T-helper 9 cell (primary cell): ENCODE measurements around the gene ERCC2.
A peak's percentile ranks its signal among the peaks of the same experiment; 100 is the strongest.
"Not testable (repeated sequence)": the region's sequence is repeated elsewhere in the genome, so short reads cannot be mapped to it uniquely, and the experiment has no call there.

Experiments
- DNase-seq: peaks from one replicate; pipeline ENCODE4 v3.0.0-alpha.2; 2020
- total RNA-seq, 2 donors: gene quantifications; one replicate each; lab custom pipeline; 2026; lab: John Stamatoyannopoulos, UW

ERCC2 gene
- total RNA-seq = 11.6 to 17.9 reads per million in 2 donors

- peak; percentile 99 for DNase-seq
Measured at GRCh38 chr19:45370410-45371204, at the start of gene ERCC2. Gene ERCC2, minus strand, starts transcription at chr19:45370573. Its CDS starts 33 bp downstream, at chr19:45370540.

- no peak for DNase-seq
Measured at GRCh38 chr19:45419895-45420294, 49.5 kb upstream of the ERCC2 start.

DNA sequence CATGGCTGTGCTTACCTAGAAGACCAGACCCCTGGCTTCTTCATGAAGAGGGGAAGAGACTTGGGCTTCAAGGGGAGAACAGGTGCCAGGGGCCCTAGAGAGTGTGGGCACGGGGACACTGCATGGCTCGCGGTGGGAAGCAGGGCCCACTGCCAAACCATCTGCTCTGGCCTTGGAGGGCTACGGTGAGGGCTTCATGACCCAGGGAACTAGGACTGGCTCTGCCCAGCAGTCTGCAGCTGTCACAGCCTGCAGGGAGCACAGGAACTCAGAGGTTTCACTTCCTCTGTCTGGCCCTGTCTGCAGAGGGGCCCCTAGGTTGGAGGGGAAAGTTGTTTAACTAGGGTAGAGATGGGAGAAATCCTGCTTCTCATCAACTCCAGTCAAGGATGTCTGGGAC is 49.0 kb upstream of the ERCC2 start:
- DNase-seq = no peak

GRCh38 chr19:45418802-45419201 is 48.4 kb upstream of the ERCC2 start:
- no peak for DNase-seq

GRCh38 chr19:45417151-45417550 is 46.8 kb upstream of the ERCC2 start:
- DNase-seq = no peak

- no peak for DNase-seq
Measured at GRCh38 chr19:45414468-45414867, 44.1 kb upstream of the ERCC2 start.

- DNase-seq = no peak
Measured at GRCh38 chr19:45413497-45413896, 43.1 kb upstream of the ERCC2 start.

DNA sequence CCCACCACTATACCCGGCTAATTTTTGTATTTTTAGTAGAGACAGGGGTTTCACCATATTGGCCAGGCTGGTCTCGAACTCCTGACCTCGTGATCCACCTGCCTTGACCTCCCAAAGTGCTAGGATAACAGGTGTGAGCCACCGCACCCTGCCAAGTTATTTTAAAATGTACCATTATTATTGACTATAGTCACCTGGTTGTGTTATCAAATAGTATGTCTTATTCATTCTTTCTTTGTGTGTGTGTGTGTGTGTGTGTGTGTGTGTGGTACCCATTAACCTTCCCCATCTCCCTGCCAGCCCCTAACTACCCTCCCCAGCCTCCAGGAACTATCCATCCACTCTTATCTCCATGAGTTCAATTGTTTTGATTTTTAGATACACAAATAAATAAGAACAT is 40.0 kb upstream of the ERCC2 start:
- not testable (repeated sequence) for DNase-seq

DNA sequence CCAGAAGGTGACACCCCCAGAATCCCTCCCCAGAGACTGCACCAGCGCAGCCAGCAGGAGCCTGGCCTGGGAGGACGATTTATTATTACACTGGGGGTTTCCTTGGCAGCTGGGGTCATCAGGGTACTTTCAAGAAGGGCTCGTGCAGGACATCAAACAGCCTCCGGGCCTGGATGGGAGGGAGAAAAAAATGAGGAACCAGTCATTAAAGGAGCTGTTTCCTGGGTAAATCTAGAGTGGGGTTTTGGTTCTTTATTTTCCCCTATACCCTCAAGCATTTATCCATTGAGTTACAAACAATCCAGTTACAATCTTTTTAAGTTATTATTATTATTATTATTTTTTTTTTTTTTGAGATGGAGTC is 39.2 kb upstream of the ERCC2 start:
- no peak for DNase-seq

DNA sequence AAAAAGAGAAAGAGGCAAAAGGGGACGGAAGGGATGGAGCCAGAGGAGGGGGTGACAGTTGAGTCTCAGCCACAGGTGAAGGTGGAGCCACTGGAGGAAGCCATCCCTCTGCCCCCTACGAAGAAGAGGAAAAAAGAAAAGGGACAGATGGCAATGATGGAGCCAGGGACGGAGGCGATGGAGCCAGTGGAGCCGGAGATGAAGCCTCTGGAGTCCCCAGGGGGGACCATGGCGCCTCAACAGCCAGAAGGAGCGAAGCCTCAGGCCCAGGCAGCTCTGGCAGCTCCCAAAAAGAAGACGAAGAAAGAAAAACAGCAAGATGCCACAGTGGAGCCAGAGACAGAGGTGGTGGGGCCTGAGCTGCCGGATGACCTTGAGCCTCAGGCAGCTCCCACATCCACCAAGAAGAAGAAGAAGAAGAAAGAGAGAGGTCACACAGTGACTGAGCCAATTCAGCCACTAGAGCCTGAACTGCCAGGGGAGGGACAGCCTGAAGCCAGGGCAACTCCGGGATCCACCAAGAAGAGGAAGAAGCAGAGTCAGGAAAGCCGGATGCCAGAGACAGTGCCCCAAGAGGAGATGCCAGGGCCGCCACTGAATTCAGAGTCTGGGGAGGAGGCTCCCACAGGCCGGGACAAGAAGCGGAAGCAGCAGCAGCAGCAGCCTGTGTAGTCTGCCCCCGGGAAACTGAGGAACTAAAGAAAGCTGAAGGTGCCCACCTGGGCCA is 38.6 kb upstream of the ERCC2 start:
- DNase-seq = no peak

DNA sequence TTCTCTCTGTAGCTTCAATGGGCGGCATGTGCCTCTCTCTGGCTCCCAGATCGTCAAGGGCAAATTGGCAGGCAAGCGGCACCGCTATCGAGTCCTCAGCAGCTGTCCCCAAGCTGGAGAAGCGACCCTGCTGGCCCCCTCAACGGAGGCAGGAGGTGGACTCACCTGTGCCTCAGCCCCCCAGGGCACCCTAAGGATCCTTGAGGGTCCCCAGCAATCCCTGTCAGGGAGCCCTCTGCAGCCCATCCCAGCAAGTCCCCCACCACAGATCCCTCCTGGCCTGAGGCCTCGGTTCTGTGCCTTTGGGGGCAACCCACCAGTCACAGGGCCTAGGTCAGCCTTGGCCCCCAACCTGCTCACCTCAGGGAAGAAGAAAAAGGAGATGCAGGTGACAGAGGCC is 37.7 kb upstream of the ERCC2 start:
- no peak for DNase-seq

GRCh38 chr19:45407585-45407984 is 37.2 kb upstream of the ERCC2 start:
- not testable (repeated sequence) for DNase-seq

DNA sequence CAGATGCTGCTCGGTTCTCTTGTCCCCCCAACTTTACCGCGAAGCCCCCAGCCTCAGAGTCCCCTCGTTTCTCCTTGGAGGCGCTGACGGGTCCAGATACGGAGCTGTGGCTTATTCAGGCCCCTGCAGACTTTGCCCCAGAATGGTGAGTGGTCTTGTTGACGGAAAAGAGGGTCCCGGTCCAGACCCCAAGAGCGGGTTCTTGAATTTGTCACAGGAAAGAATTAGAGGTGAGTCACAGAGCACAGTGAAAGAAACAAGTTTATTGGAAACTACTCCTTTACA is 36.7 kb upstream of the ERCC2 start:
- DNase-seq = no peak

GRCh38 chr19:45406226-45407090 is 36.1 kb upstream of the ERCC2 start, which contains the start of gene POLR1G:
Gene POLR1G, plus strand, starts transcription at chr19:45406644. Its CDS starts 53 bp downstream, at chr19:45406697.
- DNase-seq = peak; percentile 63

- peak; percentile 78 for DNase-seq
Measured at GRCh38 chr19:45405435-45406225, 35.3 kb upstream of the ERCC2 start.

DNA sequence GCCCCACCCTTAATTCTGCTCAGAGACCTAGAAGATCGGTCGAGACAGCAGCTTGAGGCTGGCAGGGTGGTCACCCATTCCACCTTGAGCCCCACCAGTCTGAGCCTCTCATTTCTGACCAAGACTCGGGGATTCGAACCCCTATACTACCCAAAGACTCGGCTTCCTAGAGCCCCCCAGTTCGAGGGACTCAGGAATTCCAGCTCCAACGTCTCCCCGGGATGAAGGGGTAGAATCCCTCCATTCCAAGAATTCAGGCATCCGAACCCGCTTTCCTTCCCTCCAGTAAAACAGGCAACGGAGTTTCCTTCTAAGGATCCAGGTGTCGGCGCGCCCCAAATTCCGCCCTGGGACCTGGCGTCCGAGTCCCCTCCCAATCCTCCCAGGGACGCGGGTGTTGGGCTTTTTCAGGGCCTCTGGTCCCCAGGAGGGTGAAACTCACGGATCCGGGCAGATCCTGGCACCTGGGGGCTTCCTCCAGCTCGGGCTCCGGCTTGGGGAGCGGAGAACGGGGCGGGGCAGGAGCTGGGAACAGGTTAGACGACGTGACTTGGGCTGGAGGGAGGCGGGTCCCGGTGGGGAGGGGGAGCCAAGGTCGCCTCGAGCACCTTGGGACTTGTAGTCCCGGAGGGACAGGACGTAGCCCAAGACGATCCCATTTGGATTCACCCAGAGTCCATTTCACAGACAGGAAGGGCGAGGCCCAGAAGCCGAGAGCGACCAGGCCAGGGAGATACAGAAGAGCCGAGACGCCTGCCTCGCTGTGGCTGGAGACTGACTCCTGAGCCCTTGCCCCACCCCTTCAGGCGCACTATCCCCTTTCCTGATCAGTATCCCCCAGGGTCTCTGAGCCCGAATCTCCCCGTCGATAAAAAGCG is 34.4 kb upstream of the ERCC2 start, which contains the start of gene PPP1R13L:
TSS of gene PPP1R13L (minus strand) at position 513 of the 878 bp plus-strand sequence. CDS start 6,751 bp downstream, outside the sequence.
- peak; percentile 24 for DNase-seq

DNA sequence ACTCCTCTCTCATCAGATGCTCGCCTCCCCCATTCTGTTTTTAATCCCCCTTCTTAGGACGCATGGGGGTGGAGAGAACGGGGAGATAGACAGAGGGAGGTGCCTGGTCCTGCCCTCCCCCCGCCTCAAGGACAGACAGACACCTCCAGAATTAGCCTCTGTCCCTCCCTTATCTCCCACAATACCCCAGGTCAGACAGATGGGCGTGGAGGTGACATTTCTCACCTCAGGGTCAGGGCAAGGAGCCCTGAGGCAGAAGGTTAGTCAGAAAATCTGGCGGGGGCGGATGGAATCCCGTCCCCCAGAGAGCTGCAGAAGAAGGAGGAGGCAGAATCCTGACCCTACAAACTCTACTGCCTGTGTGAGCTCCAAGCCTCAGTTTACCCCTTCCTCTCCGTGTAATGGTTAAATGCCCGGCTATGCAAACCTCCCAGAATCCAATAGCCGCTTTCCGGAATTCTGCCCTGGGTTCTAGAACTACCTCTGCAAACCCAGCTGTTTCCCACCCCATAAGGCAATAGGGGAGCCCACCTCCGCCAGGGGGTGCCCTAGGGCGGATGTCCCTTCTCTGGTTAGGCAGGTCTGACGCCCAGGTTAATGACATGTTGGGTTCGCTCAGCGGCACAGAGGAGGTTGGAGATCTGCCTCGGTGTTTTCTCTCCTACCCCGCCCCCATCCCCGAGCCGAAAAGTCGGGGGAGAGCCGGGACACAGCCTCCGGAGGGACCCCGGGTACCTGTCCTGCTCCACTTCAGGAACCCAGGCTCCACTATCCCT is 33.6 kb upstream of the ERCC2 start:
- DNase-seq = peak; percentile 54

DNA sequence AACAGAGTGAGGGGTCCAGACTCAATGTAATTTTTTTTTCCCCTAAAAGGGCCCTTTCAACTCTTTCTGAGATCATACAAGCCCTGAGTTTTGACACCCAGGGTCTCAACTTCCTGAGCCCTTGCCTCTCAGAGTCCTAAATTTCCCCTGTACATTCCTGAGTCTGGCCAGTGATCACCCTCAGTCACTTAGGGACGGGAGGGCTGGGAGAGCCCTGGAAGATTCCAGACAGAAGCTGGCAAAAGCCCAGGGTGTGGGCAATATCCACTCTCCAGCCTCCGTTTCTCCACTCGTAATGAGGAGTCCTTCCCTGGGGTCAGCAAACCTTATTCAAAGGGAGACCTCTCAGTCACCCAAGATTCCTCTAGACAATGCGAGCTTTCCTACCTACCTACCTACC is 32.9 kb upstream of the ERCC2 start:
- no peak for DNase-seq

DNA sequence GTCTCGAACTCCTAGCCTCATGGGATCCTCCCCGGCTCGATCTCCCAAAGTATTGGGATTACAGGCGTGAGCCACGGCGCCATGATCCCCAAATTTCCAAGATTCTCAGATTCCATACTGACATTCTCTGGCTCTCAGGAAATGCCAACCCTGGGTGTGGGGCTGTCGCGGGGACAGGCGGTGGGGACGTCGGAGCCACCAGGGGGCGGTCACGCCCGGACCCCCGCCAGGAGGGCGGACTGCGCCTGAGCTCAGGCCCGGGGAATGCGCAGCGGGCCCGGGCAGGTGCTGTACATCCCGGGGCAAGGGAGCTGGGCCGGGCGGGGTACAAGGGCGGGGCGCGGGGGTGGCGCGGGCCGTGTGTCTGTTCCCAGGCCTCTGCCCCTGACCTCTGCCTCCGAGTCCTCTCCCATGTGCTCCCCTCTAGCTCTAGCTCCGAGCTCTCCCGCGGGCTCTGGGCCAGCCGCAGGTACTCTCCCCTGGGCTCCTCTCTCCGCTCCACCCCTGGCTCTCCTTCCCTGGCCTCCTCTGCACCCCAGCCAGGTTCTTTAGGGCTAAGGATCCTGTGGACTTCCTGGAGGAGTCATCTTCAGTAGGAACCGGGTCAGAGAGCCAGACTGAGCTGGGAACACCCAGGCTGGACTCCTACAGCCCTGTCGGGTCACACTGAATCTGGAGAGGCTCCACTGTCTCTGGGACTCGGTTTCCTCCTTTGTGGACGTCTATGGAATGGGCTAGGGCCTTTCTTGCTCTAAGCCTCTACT is 32.1 kb upstream of the ERCC2 start:
- no peak for DNase-seq

GRCh38 chr19:45401815-45402214 is 31.4 kb upstream of the ERCC2 start:
- DNase-seq = no peak
